ENCODE measurements around the gene TMC3. TPM values are rescaled to one million over a fixed set of nuclear protein-coding genes. Genes with fewer than 3 reads are reported as not detected.

Gene TMC3
- total and polyA plus RNA-seq, 2 of the 13 experiments (the other 11 are each of a cell fraction or from before 2014, with no cell fraction given) = not detected

DNA sequence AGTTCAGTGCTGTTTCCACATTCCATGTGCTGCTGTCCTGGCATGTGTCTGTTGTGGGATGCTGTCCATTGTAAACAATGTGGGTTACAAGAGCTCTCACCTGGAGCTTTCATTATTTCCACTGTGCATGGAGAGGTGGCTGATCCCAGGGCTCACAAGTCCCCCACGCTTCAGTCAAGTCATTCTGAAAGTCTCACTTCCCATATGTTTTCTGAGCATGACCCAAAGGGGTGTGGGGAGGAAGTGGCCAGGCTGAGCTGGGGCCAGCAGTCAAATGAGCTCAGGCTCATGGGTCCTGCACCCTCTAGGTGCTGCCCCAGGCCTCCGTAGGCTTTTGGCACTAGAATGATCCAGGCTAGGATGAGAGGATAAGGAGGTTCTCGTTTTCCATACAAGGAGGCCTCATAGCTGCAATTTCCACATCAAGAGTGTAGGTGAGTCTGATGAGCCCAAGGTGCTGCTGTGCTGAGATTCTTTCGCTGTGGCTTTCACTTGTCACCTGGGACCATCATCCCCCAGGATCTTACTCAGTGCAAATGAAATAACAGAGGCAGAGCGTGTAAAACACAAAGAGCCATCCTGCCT, 72.1 kb downstream of the TMC3 start:
- peaks cover 0 to 32% of the 10 kb centered on the region in 2 experiments; a peak in 2 of 5 replicates for H3K27me3 ChIP-seq (ENCODE audit: control insufficient read depth in 1 of 2, insufficient read depth in 2 of 2, low read length in 2 of 2)
- 5% methylated on average over 4 of the region's 5 CpGs for WGBS (ENCODE audit: low lambda C conversion rate)
- no peak overlapping the region for H3K27ac ChIP-seq (ENCODE audit: extremely low read length, insufficient read depth, low read length)
- no peaks in the 10 kb centered on the region for H3K79me2 ChIP-seq (ENCODE audit: insufficient read depth, low read length)
- ChIA-PET POLR2A (no interaction called here), CTCF (ENCODE audit: low intra/inter-chr PET ratio, low total read pairs) (no interaction called here)
- no peaks in the 10 kb centered on the region for H3K36me3 ChIP-seq (replicated peaks in 1 of 2; ENCODE audit: control insufficient read depth in 1 of 2, insufficient read depth in 2 of 2, low read length in 2 of 2)
- no peaks in the 10 kb centered on the region for H4K20me1 ChIP-seq (ENCODE audit: insufficient read depth, low read length)
- intact Hi-C loops (cut with micrococcal nuclease; ENCODE audit: unreplicated experiment) = no loop called here
- no peak for FAIRE-seq
- BruUV-seq (replicated peaks) = no TSS peak
- no peaks in the 10 kb centered on the region for H3K9me3 ChIP-seq (ENCODE audit: low read length)
- H3K4me1 ChIP-seq (ENCODE audit: insufficient read depth, low read length) = no peaks in the 10 kb centered on the region
- no peak overlapping the region for H2AFZ ChIP-seq (ENCODE audit: low read length)
- no peak for ATAC-seq
- no peak overlapping the region for H3K9ac ChIP-seq (ENCODE audit: insufficient read depth, low read depth, low read length)
- TF ChIP-seq ZNF879 (CRISPR knock-in tag; IDR thresholded peaks at IDR 0.05) (no peak), AHR (CRISPR knock-in tag; IDR thresholded peaks at IDR 0.05) (no peak), HMG20B (CRISPR knock-in tag; conservative IDR thresholded peaks at IDR 0.05) (no peak), SMARCE1 (IDR thresholded peaks at IDR 0.05; ENCODE audit: borderline replicate concordance) (no peak), REL (CRISPR knock-in tag; conservative IDR thresholded peaks at IDR 0.05) (no peak), NONO (IDR thresholded peaks at IDR 0.05) (no peak), NONO (CRISPR knock-in tag; conservative IDR thresholded peaks at IDR 0.05) (no peak), FOXK2 (IDR thresholded peaks at IDR 0.05) (no peak), HNF4G (IDR thresholded peaks at IDR 0.05; ENCODE audit: borderline replicate concordance, low read depth, low read length) (no peak), HNF4G (CRISPR knock-in tag; IDR thresholded peaks at IDR 0.05; ENCODE audit: borderline replicate concordance, low read depth) (no peak), PAX8 (CRISPR knock-in tag; IDR thresholded peaks at IDR 0.05; ENCODE audit: borderline replicate concordance) (no peak), ZNF775 (CRISPR knock-in tag; IDR thresholded peaks at IDR 0.05; ENCODE audit: borderline replicate concordance) (no peak), ZNF670 (CRISPR knock-in tag; IDR thresholded peaks at IDR 0.05; ENCODE audit: borderline replicate concordance) (no peak), MATR3 (CRISPR knock-in tag; IDR thresholded peaks at IDR 0.05) (no peak), REPIN1 (CRISPR knock-in tag; IDR thresholded peaks at IDR 0.05; ENCODE audit: borderline replicate concordance, low read depth) (no peak), SALL1 (CRISPR knock-in tag; IDR thresholded peaks at IDR 0.05) (no peak), FOXP1 (IDR thresholded peaks at IDR 0.05) (no peak), FOXP1 (CRISPR knock-in tag; IDR thresholded peaks at IDR 0.05) (no peak), RORA (CRISPR knock-in tag; IDR thresholded peaks at IDR 0.05) (no peak), ZNF343 (CRISPR knock-in tag; IDR thresholded peaks at IDR 0.05) (no peak)
- TF ChIP-seq, protein P1, sequence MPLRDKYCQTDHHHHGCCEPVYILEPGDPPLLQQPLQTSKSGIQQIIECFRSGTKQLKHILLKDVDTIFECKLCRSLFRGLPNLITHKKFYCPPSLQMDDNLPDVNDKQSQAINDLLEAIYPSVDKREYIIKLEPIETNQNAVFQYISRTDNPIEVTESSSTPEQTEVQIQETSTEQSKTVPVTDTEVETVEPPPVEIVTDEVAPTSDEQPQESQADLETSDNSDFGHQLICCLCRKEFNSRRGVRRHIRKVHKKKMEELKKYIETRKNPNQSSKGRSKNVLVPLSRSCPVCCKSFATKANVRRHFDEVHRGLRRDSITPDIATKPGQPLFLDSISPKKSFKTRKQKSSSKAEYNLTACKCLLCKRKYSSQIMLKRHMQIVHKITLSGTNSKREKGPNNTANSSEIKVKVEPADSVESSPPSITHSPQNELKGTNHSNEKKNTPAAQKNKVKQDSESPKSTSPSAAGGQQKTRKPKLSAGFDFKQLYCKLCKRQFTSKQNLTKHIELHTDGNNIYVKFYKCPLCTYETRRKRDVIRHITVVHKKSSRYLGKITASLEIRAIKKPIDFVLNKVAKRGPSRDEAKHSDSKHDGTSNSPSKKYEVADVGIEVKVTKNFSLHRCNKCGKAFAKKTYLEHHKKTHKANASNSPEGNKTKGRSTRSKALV (CRISPR knock-in tag; IDR thresholded peaks at IDR 0.05) = no peak
- in situ Hi-C loops (cut with HindIII; ENCODE audit: extremely low pct_ligation_motif_present, low pct_unique_long_range_greater_than_20kb) = no loop called here
- H3K4me3 ChIP-seq (replicated peaks in 1 of 3; ENCODE audit: insufficient read depth in 1 of 3, low read depth in 2 of 3, low read length in 3 of 3) = no peak overlapping the region
- no peak overlapping the region for H3K4me2 ChIP-seq (ENCODE audit: low read depth, low read length)
- DNase-seq (ENCODE audit: low spot score) = no peak

Measured in HepG2 (cell line).